ENCODE measurements around the gene AMY2B. TPM values are rescaled to one million over a fixed set of nuclear protein-coding genes. Genes with fewer than 3 reads are reported as not detected.
"Not testable (repeated sequence)": the region's sequence is repeated elsewhere in the genome, so short reads cannot be mapped to it uniquely, and the experiment has no call there.

The AMY2B gene
- total and polyA plus RNA-seq, 2 of the 4 experiments (the other 2 are of a cell fraction), result 0.72 to 1.7 TPM

GRCh38 chr1:103576065-103576464 lies 4.7 kb downstream of the AMY2B start:
- no TSS peak for BruUV-seq (replicated peaks)
- H4K20me1 ChIP-seq (ENCODE audit: insufficient read depth, low read length), result no peaks in the 10 kb centered on the region
- no peaks in the 10 kb centered on the region for H3K36me3 ChIP-seq (ENCODE audit: control insufficient read depth, insufficient read depth, low read length)
- H2AK9ac ChIP-seq (replicated peaks; ENCODE audit: low read depth, low read length, poor library complexity), result no peak overlapping the region
- dilution Hi-C loops (cut with HindIII; ENCODE audit: low sequenced_read_pairs, unreplicated experiment), result no loop called here
- H3K56ac ChIP-seq (ENCODE audit: extremely low read depth, insufficient read depth, low read length), result no peak overlapping the region
- no peak overlapping the region for H2BK5ac ChIP-seq (ENCODE audit: low read depth, low read length, poor library complexity, severe bottlenecking)
- no peak overlapping the region for H3K4ac ChIP-seq (ENCODE audit: low read depth, low read length)
- no peak overlapping the region for H2BK15ac ChIP-seq (ENCODE audit: low read depth, low read length)
- no peak overlapping the region for H2AK5ac ChIP-seq (ENCODE audit: low read depth, low read length)
- H3K4me1 ChIP-seq (ENCODE audit: control insufficient read depth, insufficient read depth, low read length), result no peaks in the 10 kb centered on the region
- no peak overlapping the region for H3K4me3 ChIP-seq (ENCODE audit: insufficient read depth, low read depth, low read length)
- H3K27ac ChIP-seq (ENCODE audit: insufficient read depth, low read length), result no peak overlapping the region
- H3K9ac ChIP-seq (ENCODE audit: low read depth, low read length), result no peak overlapping the region
- DNase-seq, result peak; percentile 0
- TF ChIP-seq CEBPB (IDR thresholded peaks at IDR 0.05; ENCODE audit: low read depth, low read length) (no peak), MAZ (IDR thresholded peaks at IDR 0.05; ENCODE audit: borderline replicate concordance, low read depth, low read length) (no peak), MAFK (IDR thresholded peaks at IDR 0.05; ENCODE audit: low read depth, low read length) (no peak)
- TF ChIP-seq, protein P1, sequence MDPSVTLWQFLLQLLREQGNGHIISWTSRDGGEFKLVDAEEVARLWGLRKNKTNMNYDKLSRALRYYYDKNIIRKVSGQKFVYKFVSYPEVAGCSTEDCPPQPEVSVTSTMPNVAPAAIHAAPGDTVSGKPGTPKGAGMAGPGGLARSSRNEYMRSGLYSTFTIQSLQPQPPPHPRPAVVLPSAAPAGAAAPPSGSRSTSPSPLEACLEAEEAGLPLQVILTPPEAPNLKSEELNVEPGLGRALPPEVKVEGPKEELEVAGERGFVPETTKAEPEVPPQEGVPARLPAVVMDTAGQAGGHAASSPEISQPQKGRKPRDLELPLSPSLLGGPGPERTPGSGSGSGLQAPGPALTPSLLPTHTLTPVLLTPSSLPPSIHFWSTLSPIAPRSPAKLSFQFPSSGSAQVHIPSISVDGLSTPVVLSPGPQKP (IDR thresholded peaks at IDR 0.05; ENCODE audit: borderline replicate concordance, low read depth, low read length), result no peak
- POLR2A ChIA-PET (ENCODE audit: unreplicated experiment), result no interaction called here
- H3K23ac ChIP-seq (ENCODE audit: low read depth, low read length), result no peak overlapping the region
- H4K91ac ChIP-seq (ENCODE audit: insufficient read depth, low read depth, low read length), result no peak overlapping the region
- no peak overlapping the region for H2BK120ac ChIP-seq (ENCODE audit: low read depth, low read length)
- intact Hi-C loops (cut with micrococcal nuclease), result loop anchor here (5.0 kb wide), 1 partner anchor 36 kb away; no protein-coding TSS in a partner anchor
- ATAC-seq (ENCODE audit: low read depth), result no peak
- no peak overlapping the region for H3K4me2 ChIP-seq (ENCODE audit: low read depth, low read length)
- no peak overlapping the region for H3K18ac ChIP-seq (ENCODE audit: low read depth, low read length)
- no peaks in the 10 kb centered on the region for H3K9me1 ChIP-seq (ENCODE audit: insufficient read depth, low read length)
- CTCF ChIA-PET, result no interaction called here
- H3K14ac ChIP-seq (replicated peaks; ENCODE audit: low read depth, low read length), result no peak overlapping the region
- no peaks in the 10 kb centered on the region for H3K9me3 ChIP-seq (ENCODE audit: control insufficient read depth, insufficient read depth, low read length)
- no peak overlapping the region for H4K5ac ChIP-seq (ENCODE audit: low read depth, low read length)
- no peak overlapping the region for H2AFZ ChIP-seq (replicated peaks; ENCODE audit: low read length, poor library complexity)
- no peaks in the 10 kb centered on the region for H3K79me1 ChIP-seq (ENCODE audit: low read depth in 1 of 2, low read length in 2 of 2)
- in situ Hi-C loops (cut with MboI; ENCODE audit: low sequenced_read_pairs), result no loop called here
- no peak overlapping the region for H2BK20ac ChIP-seq (ENCODE audit: low read depth, low read length)
- H3K27me3 ChIP-seq (ENCODE audit: control insufficient read depth, insufficient read depth, low read length), result no peaks in the 10 kb centered on the region
- no peak overlapping the region for H4K8ac ChIP-seq (ENCODE audit: low read depth in 2 of 2, low read length in 2 of 2)

DNA sequence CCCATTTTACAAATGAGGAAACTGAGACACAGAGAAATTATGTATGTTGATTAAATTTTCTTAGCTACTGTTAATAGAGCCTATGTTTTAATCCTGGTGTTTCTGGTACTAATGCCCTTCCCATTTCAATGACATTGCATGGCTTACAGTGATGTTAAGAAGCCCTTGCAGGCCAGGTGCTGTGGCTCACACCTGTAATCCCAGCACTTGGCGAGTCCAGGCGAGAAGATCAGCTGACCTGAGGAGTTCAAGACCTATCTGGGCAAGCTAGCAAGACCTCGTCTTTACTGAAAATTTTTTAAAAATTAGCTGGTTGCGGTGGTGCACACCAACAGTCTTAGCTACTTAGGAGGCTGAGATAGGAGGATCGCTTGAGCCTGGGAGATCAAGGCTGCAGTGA lies 5.4 kb downstream of the AMY2B start:
- H4K91ac ChIP-seq (ENCODE audit: insufficient read depth, low read depth, low read length); H3K36me3 ChIP-seq (ENCODE audit: control insufficient read depth, insufficient read depth, low read length); DNase-seq; H2AFZ ChIP-seq (replicated peaks; ENCODE audit: low read length, poor library complexity); H3K23ac ChIP-seq (ENCODE audit: low read depth, low read length); in situ Hi-C loops (cut with MboI; ENCODE audit: low sequenced_read_pairs); H3K18ac ChIP-seq (ENCODE audit: low read depth, low read length); H4K20me1 ChIP-seq (ENCODE audit: insufficient read depth, low read length); H3K4me3 ChIP-seq (ENCODE audit: insufficient read depth, low read depth, low read length); H3K4me1 ChIP-seq (ENCODE audit: control insufficient read depth, insufficient read depth, low read length); H3K27ac ChIP-seq (ENCODE audit: insufficient read depth, low read length); H2AK9ac ChIP-seq (replicated peaks; ENCODE audit: low read depth, low read length, poor library complexity); H2BK15ac ChIP-seq (ENCODE audit: low read depth, low read length); H2BK5ac ChIP-seq (ENCODE audit: low read depth, low read length, poor library complexity, severe bottlenecking); H4K8ac ChIP-seq (ENCODE audit: low read depth in 2 of 2, low read length in 2 of 2); H2AK5ac ChIP-seq (ENCODE audit: low read depth, low read length); H3K4me2 ChIP-seq (ENCODE audit: low read depth, low read length); H3K14ac ChIP-seq (replicated peaks; ENCODE audit: low read depth, low read length); H3K79me1 ChIP-seq (ENCODE audit: low read depth in 1 of 2, low read length in 2 of 2); ATAC-seq (ENCODE audit: low read depth); H3K27me3 ChIP-seq (ENCODE audit: control insufficient read depth, insufficient read depth, low read length); BruUV-seq (replicated peaks); H3K4ac ChIP-seq (ENCODE audit: low read depth, low read length); H2BK120ac ChIP-seq (ENCODE audit: low read depth, low read length); dilution Hi-C loops (cut with HindIII; ENCODE audit: low sequenced_read_pairs, unreplicated experiment); H3K9me1 ChIP-seq (ENCODE audit: insufficient read depth, low read length); POLR2A ChIA-PET (ENCODE audit: unreplicated experiment); H4K5ac ChIP-seq (ENCODE audit: low read depth, low read length); H2BK20ac ChIP-seq (ENCODE audit: low read depth, low read length); H3K9me3 ChIP-seq (ENCODE audit: control insufficient read depth, insufficient read depth, low read length); H3K9ac ChIP-seq (ENCODE audit: low read depth, low read length); H3K56ac ChIP-seq (ENCODE audit: extremely low read depth, insufficient read depth, low read length): not testable (repeated sequence)
- CTCF ChIA-PET, result interaction anchor here (0.6 kb wide), 1 partner anchor 1922 kb away, joined by 3 read pairs; no protein-coding TSS in a partner anchor
- intact Hi-C loops (cut with micrococcal nuclease), result loop anchor here (5.0 kb wide), 1 partner anchor 36 kb away; no protein-coding TSS in a partner anchor
- no CpG with 5 or more reads among the region's 5 CpGs for WGBS, 2 experiments (ENCODE audit: extremely low coverage in 2 of 2, insufficient read length in 1 of 2)

Data from IMR-90 (cell line).